ENCODE results near the gene DBP.

- TF ChIP-seq CTCF (IDR thresholded peaks at IDR 0.05), result no peak
- no peak for TF ChIP-seq POLR2A (IDR thresholded peaks at IDR 0.05)
These were observed 33.7 kb downstream of the DBP start for GRCh38 chr19:48603449-48603848.
